ENCODE measurements around the gene KDF1. TPM values are rescaled to one million over a fixed set of nuclear protein-coding genes. Genes with fewer than 3 reads are reported as not detected.

Gene KDF1
- total and polyA plus RNA-seq, 2 of the 13 experiments (the other 11 are each of a cell fraction or from before 2014, with no cell fraction given): 1.9 to 4.9 TPM

DNA sequence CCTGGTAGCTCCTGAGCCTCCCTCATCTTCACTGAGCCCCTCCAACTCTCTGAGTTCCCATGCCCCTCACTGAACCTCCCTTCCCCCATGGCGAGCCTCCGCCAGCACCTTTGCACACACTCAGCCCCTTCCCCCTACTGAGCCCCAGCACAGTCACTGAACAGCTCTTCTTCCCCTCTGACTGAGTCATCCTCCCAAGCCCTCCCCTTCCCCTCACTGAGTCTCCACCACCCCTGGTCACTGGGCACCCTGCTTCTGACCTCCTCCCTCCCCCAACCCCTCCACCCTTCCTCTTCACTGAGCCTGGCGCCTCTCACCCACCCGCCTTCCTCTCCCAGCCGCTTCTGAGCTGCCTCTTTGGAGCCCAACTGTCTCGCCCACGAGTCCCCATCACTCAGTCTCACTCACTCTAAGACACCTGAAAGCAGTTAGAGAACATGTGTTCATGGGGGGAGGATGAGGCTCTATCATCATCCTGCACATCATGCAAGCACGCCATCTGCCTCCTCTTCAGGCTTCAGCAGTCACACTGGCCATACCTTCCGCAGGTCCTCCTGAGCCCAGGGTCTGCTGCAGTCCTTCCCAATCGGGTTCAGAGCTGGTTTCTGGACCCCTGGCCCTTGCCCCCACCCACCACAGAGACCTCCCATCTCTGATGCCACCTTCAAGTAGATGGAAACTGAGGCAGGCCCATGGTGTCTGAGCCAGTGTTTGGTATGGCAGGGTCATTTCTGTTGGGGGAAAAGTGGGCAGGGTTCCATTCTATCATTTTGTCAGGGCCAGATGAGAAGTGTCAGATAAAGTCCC is 31.2 kb upstream of the KDF1 start (continued):
- TF ChIP-seq, protein P1, sequence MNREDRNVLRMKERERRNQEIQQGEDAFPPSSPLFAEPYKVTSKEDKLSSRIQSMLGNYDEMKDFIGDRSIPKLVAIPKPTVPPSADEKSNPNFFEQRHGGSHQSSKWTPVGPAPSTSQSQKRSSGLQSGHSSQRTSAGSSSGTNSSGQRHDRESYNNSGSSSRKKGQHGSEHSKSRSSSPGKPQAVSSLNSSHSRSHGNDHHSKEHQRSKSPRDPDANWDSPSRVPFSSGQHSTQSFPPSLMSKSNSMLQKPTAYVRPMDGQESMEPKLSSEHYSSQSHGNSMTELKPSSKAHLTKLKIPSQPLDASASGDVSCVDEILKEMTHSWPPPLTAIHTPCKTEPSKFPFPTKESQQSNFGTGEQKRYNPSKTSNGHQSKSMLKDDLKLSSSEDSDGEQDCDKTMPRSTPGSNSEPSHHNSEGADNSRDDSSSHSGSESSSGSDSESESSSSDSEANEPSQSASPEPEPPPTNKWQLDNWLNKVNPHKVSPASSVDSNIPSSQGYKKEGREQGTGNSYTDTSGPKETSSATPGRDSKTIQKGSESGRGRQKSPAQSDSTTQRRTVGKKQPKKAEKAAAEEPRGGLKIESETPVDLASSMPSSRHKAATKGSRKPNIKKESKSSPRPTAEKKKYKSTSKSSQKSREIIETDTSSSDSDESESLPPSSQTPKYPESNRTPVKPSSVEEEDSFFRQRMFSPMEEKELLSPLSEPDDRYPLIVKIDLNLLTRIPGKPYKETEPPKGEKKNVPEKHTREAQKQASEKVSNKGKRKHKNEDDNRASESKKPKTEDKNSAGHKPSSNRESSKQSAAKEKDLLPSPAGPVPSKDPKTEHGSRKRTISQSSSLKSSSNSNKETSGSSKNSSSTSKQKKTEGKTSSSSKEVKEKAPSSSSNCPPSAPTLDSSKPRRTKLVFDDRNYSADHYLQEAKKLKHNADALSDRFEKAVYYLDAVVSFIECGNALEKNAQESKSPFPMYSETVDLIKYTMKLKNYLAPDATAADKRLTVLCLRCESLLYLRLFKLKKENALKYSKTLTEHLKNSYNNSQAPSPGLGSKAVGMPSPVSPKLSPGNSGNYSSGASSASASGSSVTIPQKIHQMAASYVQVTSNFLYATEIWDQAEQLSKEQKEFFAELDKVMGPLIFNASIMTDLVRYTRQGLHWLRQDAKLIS (CRISPR knock-in tag; IDR thresholded peaks at IDR 0.05): no peak
- TF ChIP-seq ZNF230 (CRISPR knock-in tag; IDR thresholded peaks at IDR 0.05) (0 out of 2 replicates have a peak, but pooled peaks have one; percentile 56), KLF9 (CRISPR knock-in tag; IDR thresholded peaks at IDR 0.05; ENCODE audit: low read depth) (no peak), THAP11 (CRISPR knock-in tag; IDR thresholded peaks at IDR 0.05) (no peak), JARID2 (CRISPR knock-in tag; IDR thresholded peaks at IDR 0.05; ENCODE audit: insufficient replicate concordance) (no peak), CBX5 (CRISPR knock-in tag; IDR thresholded peaks at IDR 0.05; ENCODE audit: borderline replicate concordance) (peak; percentile 38; the same call in 1 of the 2 replicates), MBNL3 (CRISPR knock-in tag; conservative IDR thresholded peaks at IDR 0.05) (no peak), ZNF460 (CRISPR knock-in tag; IDR thresholded peaks at IDR 0.05; ENCODE audit: borderline replicate concordance) (0 out of 2 replicates have a peak, but pooled peaks have one; percentile 45), SETDB1 (CRISPR knock-in tag; IDR thresholded peaks at IDR 0.05; ENCODE audit: borderline replicate concordance) (no peak), RARA (CRISPR knock-in tag; IDR thresholded peaks at IDR 0.05) (peak; percentile 91), YY1 (IDR thresholded peaks at IDR 0.05; ENCODE audit: insufficient read depth, insufficient replicate concordance, low read depth, low read length) (no peak)
- TF ChIP-seq, protein P2, sequence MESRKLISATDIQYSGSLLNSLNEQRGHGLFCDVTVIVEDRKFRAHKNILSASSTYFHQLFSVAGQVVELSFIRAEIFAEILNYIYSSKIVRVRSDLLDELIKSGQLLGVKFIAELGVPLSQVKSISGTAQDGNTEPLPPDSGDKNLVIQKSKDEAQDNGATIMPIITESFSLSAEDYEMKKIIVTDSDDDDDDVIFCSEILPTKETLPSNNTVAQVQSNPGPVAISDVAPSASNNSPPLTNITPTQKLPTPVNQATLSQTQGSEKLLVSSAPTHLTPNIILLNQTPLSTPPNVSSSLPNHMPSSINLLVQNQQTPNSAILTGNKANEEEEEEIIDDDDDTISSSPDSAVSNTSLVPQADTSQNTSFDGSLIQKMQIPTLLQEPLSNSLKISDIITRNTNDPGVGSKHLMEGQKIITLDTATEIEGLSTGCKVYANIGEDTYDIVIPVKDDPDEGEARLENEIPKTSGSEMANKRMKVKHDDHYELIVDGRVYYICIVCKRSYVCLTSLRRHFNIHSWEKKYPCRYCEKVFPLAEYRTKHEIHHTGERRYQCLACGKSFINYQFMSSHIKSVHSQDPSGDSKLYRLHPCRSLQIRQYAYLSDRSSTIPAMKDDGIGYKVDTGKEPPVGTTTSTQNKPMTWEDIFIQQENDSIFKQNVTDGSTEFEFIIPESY (CRISPR knock-in tag; IDR thresholded peaks at IDR 0.05): no peak
- TF ChIP-seq, protein P3, sequence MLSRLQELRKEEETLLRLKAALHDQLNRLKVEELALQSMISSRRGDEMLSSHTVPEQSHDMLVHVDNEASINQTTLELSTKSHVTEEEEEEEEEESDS (CRISPR knock-in tag; IDR thresholded peaks at IDR 0.05; ENCODE audit: borderline replicate concordance): 0 out of 2 replicates have a peak, but pooled peaks have one; percentile 42
- TF ChIP-seq, protein P4, sequence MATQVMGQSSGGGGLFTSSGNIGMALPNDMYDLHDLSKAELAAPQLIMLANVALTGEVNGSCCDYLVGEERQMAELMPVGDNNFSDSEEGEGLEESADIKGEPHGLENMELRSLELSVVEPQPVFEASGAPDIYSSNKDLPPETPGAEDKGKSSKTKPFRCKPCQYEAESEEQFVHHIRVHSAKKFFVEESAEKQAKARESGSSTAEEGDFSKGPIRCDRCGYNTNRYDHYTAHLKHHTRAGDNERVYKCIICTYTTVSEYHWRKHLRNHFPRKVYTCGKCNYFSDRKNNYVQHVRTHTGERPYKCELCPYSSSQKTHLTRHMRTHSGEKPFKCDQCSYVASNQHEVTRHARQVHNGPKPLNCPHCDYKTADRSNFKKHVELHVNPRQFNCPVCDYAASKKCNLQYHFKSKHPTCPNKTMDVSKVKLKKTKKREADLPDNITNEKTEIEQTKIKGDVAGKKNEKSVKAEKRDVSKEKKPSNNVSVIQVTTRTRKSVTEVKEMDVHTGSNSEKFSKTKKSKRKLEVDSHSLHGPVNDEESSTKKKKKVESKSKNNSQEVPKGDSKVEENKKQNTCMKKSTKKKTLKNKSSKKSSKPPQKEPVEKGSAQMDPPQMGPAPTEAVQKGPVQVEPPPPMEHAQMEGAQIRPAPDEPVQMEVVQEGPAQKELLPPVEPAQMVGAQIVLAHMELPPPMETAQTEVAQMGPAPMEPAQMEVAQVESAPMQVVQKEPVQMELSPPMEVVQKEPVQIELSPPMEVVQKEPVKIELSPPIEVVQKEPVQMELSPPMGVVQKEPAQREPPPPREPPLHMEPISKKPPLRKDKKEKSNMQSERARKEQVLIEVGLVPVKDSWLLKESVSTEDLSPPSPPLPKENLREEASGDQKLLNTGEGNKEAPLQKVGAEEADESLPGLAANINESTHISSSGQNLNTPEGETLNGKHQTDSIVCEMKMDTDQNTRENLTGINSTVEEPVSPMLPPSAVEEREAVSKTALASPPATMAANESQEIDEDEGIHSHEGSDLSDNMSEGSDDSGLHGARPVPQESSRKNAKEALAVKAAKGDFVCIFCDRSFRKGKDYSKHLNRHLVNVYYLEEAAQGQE (IDR thresholded peaks at IDR 0.05; ENCODE audit: borderline replicate concordance in 1 of 2, low read depth in 1 of 2, low read length in 2 of 2): peak in 1 of 2 experiments; percentile 17; a peak in 1 of 4 replicates
- TF ChIP-seq, protein P5, sequence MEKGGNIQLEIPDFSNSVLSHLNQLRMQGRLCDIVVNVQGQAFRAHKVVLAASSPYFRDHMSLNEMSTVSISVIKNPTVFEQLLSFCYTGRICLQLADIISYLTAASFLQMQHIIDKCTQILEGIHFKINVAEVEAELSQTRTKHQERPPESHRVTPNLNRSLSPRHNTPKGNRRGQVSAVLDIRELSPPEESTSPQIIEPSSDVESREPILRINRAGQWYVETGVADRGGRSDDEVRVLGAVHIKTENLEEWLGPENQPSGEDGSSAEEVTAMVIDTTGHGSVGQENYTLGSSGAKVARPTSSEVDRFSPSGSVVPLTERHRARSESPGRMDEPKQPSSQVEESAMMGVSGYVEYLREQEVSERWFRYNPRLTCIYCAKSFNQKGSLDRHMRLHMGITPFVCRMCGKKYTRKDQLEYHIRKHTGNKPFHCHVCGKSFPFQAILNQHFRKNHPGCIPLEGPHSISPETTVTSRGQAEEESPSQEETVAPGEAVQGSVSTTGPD (CRISPR knock-in tag; IDR thresholded peaks at IDR 0.05): no peak
